Measurements from ENCODE around the gene FAM20B.

FAM20B gene

DNA sequence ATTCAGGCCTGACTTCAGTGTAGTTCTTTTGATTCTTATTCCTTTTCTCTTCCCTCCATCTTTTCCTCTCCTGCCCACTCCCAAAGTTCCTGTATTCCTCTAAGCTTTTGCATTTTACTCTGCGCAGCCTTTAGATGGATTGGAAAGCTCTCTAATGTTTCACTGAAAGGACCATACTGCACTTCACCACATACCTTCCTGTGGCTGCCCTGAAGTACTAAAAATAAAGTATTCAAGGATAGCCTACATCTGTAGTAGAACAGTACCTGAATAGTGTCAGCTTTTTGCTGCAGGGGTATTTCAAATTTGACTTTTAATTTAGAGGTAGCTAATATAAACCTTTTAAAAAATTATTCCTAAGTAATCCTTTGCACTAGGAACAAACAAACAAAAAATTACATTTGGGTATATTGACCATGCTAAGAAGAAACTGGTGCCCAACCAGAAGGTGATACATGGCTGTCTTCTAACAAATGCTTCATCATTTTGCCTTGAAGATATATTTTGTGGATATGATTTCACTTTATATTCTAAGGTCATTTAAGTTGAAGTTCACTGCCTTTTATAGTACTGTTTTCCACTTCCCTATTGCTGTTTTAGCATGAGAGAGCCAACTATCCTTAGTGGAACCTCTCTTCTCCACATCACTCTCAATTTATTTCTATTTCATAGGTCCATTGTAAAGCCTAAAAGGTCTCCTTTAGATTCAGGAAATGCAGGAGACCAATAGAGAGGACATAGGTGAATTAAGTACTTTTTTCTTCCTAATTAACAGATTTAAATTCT lies 22.8 kb downstream of the FAM20B start:
- no peak for DNase-seq (ENCODE audit: low read depth)

GRCh38 chr1:179052776-179053175 lies 27.1 kb downstream of the FAM20B start:
- no peak for DNase-seq (ENCODE audit: low read depth)

- no peak for DNase-seq (ENCODE audit: low read depth)
Measured at GRCh38 chr1:179053486-179053885, 27.8 kb downstream of the FAM20B start.

GRCh38 chr1:179055937-179056336 lies 30.2 kb downstream of the FAM20B start:
- no peak for DNase-seq (ENCODE audit: low read depth)

DNA sequence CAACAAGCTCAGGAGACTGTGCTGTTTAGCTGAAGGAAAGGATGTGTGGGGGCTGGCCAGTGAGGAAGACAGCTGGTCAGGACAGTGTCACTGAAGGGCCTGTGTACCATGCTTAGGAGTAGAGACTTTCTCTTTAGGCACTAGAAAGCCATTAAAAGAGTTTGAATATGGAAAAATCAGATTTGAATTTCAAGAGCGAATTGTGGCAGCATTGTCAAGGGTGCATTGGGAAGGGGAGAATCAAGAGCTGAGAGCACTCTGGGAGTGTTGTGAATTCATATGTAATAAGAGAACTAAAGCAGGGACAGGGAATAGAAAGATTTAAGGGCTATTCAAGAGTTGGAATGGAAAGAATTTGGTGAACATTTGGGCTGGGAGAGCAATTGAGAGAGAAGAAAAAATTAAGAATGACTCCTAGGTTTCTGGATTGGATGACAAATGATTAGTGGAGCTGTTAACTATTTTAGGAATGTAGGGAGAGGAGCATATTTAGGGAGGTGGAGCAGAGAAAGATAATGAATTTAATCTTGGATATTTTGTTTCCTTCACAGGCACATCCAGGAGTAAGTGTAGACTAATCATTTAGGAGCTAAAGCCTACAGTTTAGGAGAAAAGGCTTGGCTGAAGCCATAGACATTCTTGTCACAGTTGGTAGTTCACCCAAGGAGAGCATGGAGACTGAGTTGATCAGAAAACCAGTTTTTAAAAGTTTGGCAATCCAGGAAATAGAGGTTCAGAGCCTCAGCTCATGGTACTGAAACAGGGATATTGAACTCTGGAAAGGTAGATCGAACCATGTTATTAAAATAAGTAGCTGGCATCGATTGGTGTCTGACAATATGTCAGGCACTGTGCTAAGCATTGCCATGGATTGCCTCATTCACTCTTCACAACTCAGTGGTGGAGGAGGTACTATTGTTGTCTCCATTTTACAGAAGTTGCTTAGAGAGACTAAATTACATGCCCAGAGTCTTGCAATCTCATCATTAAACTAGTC lies 33.1 kb downstream of the FAM20B start:
- no peak for DNase-seq (ENCODE audit: low read depth)

- DNase-seq (ENCODE audit: low read depth) = no peak
Measured at GRCh38 chr1:179061360-179062282, 35.9 kb downstream of the FAM20B start.

- DNase-seq (ENCODE audit: low read depth) = no peak
Measured at GRCh38 chr1:179066471-179066870, 40.8 kb downstream of the FAM20B start.

DNA sequence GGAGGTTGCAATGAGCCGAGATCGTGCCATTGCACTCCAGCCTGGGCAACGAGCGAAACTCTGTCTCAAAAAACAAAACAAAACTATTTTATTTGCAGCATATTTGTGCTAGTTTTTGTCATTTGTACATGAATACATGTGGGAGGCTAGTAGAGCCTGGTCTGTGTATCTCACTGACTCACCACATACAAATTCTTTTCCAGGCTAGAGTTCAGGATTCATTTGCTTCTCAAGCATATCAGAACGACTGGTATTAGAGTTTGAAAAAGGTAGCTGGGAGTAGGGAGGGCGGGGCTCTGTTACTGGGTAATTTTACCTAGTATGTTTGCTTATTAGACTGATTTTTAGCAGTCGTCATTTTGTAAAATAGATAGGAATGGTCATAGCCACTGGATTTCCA lies 51.7 kb downstream of the FAM20B start:
- peak; percentile 88 for DNase-seq (ENCODE audit: low read depth)

DNA sequence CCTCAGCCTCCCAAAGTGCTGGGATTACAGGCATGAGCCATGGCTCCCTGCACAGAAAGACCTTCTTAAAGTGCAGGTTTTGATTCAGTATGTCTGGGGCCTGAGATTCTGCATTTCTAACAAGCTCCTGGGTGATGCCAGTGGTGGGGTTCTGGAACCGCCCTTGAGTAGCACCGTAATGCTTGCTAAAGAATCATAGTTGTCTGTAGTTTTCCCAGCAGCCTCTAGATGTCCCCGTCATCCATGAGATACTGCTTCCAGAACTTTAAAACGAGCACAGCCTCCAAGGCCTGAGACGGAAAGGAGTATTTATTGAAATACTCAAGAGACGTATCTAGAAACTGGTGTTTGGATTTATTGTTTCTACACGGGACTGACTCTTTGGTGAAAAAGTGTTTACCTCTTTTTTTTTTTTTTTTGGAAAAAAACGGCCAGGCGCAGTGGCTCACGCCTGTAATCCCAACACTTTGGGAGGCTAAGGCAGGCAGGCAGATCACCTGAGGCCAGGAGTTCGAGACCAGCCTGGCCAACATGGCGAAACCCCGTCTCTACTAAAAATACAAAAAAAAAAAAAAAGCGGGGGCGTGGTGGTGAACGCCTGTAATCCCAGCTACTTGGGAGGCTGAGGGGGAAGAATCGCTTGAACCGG lies 53.5 kb downstream of the FAM20B start:
- peak; percentile 82 for DNase-seq (ENCODE audit: low read depth)

- no peak for DNase-seq (ENCODE audit: low read depth)
Measured at GRCh38 chr1:179080866-179081686, 55.4 kb downstream of the FAM20B start.

- peak; percentile 84 for DNase-seq (ENCODE audit: low read depth)
Measured at GRCh38 chr1:179081687-179082332, 56.1 kb downstream of the FAM20B start, which contains the start of gene TOR3A. TOR3A (plus strand) TSS chr1:179082070; CDS start chr1:179082129, 59 bp downstream.

- no peak for DNase-seq (ENCODE audit: low read depth)
Measured at GRCh38 chr1:179082333-179082998, 56.8 kb downstream of the FAM20B start.

GRCh38 chr1:179082999-179083335 lies 57.3 kb downstream of the FAM20B start:
- DNase-seq (ENCODE audit: low read depth) = peak; percentile 15

GRCh38 chr1:179083533-179083932 lies 57.8 kb downstream of the FAM20B start:
- no peak for DNase-seq (ENCODE audit: low read depth)

- DNase-seq (ENCODE audit: low read depth) = no peak
Measured at GRCh38 chr1:179087665-179088064, 62.0 kb downstream of the FAM20B start.

DNA sequence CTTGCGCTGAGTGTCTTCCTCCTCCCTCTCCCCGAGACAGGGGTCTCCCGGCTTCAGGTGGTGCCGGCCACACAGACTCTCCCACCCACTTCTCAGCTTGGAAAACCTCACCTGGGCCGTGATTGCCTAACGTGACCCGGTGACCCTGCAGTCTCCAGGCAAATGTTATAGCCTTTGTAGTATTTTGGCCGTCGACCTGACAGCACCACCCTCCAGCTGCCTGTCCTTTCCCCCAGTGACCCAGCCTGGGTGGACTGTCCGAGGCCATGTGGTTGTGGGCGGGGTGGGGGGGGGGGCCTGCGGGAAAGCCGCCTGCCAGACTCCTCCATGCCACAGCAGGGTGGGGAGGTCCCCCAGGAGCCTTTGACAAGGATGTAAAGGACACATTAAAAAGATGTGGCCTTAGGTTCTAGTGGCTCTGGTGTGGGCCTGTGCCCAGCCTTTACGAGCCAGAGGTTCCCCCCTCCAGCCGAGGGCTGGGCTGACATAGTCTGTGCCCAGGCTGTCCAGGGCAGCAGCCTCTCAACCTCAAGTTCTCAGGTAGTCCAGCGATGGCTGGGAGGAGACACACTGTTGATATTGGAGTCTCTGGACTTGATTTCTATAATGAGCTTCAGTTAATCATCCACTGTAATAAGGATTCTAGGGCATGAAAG lies 64.3 kb downstream of the FAM20B start:
- DNase-seq (ENCODE audit: low read depth) = no peak

DNA sequence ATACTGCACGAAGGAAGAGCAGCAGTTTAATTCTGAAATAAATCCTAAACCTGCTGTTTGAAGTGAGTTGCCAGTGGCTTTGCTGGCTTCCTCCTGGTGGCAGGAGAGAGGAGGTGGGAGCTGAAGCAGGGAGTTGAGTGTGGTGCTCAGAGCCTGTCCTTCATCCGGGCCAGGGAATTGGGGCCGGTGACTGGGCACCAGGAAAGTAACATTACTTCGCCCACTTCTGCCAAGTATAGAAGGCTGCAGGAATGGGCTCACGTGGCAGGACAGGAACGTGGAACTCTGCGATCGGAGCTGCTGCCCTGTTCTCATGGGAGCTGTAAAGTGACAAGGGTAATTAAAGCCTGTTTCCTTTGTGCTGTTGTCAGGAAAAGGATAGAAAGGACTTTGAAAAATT lies 64.8 kb downstream of the FAM20B start:
- DNase-seq (ENCODE audit: low read depth) = no peak

- no peak for DNase-seq (ENCODE audit: low read depth)
Measured at GRCh38 chr1:179090923-179091322, 65.2 kb downstream of the FAM20B start.

- peak; percentile 82 for DNase-seq (ENCODE audit: low read depth)
Measured at GRCh38 chr1:179091691-179092165, 66.0 kb downstream of the FAM20B start.
